Adrenal gland (tissue), 12 donors: ENCODE data around the gene CD300C. TPM values are rescaled to one million over a fixed set of nuclear protein-coding genes. Genes with fewer than 3 reads are reported as not detected.
A peak's percentile ranks its signal among the peaks of the same experiment; 100 is the strongest.

Experiments used
- DNase-seq, 7 donors: peaks; one replicate each; pipeline ENCODE4 v3.0.0-alpha.2; 2019 to 2020
- H3K27ac ChIP-seq, 5 donors: fragments of 200-600 bp; sonication (generic) in 4 of 5; 1 replicate in 3 of 5; 2 replicates in 2 of 5; pipeline versions ENCODE4 v1.5.1 to v1.8.0; 2016 to 2020; ENCODE audit warnings: mild to moderate bottlenecking in 1 of 5
- H3K27me3 ChIP-seq: fragments of 200-600 bp; 2 replicates; pipeline ENCODE4 v1.8.0; 2021
- H3K36me3 ChIP-seq, 2 donors: fragments of 200-600 bp; replicated peaks in 1 of 2; 1 replicate in 1 of 2; 2 replicates in 1 of 2; pipeline versions ENCODE4 v1.5.1 to v1.8.0; 2018 to 2022
- H3K4me1 ChIP-seq, 2 donors: fragments of 200-600 bp; replicated peaks in 1 of 2; 1 replicate in 1 of 2; 2 replicates in 1 of 2; pipeline versions ENCODE4 v1.5.1 to v1.8.0; 2018 to 2021
- H3K4me3 ChIP-seq, 4 donors: fragments of 200-600 bp; sonication (generic) in 3 of 4; one replicate each; pipeline ENCODE4 v1.5.1; 2016 to 2018
- H3K9me3 ChIP-seq, 3 donors: fragments of 200-600 bp; sonication (generic) in 1 of 3; replicated peaks in 1 of 3; 1 replicate in 2 of 3; 2 replicates in 1 of 3; pipeline versions ENCODE4 v1.5.1 to v1.8.0; 2016 to 2021
- CTCF ChIP-seq, 6 experiments: fragments of 450-650 bp in 4 of 6; fragments of 200-600 bp in 2 of 6; sonication (generic) in 1 of 6; IDR thresholded peaks; 1 replicate in 5 of 6; 2 replicates in 1 of 6; pipeline versions ENCODE4 v1.5.1 to v1.8.0; 2016 to 2021; ENCODE audit warnings: antibody characterized with exemption in 6 of 6, mild to moderate bottlenecking in 2 of 6, moderate library complexity in 1 of 6
- POLR2A ChIP-seq, 2 donors: fragments of 450-650 bp; IDR thresholded peaks; one replicate each; pipeline ENCODE4 v1.6.1; 2017; ENCODE audit warnings: antibody characterized with exemption in 2 of 2, mild to moderate bottlenecking in 2 of 2, moderate library complexity in 1 of 2
- WGBS, 4 donors: extraction: QIAGEN DNeasy Blood & Tissue Kit in 2 of 4; methylation state at CpG; one replicate each; pipeline versions ENCODE4 v1.1.5 to v1.1.7; 2013 to 2017; 5-methylcytosine and 5-hydroxymethylcytosine counted together
- intact Hi-C, 2 donors: fragments of 100-400 bp; cut with DNase I; formaldehyde crosslinking; loops; one replicate each; pipeline versions ENCODE4 v1.14.1 to v1.15.0; 2022 to 2023
- polyA plus RNA-seq, 3 donors: library from polyadenylated mRNA; stranded (reverse); fragments of 200-250 nt in 2 of 3; fragments of 350-450 nt in 1 of 3; fragmentation: Illumina TruSeq in 1 of 3; extraction: RNeasy Lipid Tissue Mini Kit (QIAGEN cat#74804) in 1 of 3; gene quantifications; one replicate each; pipeline ENCODE4 v1.2.3, GENCODE V29; 2013 to 2014
- total RNA-seq, 9 donors: library from RNA; depleted of rRNA in 4 of 9; stranded (reverse); fragments of >200 nt in 4 of 9; fragments of 120-200 nt in 1 of 9; fragmentation: NEBNext Ultra II Directional in 1 of 9; extraction: Animal tissue kit (Norgen Biotek cat#: 25700) in 1 of 9; gene quantifications; one replicate each; pipeline versions ENCODE4 v1.1.0 to v1.2.4, GENCODE V29; 2013 to 2023
- donor health status: healthy with polysubstance abuse.
- donor health status: Bipolar disorder and iron deficiency.
- donor health status: DM: yes; HTN: yes; CAD: no.
- donor health status: DM: no; HTN: no; CAD: no.
- donor health status: DM: no; HTN: no; CAD: no.
- donor health status: DM: yes; HTN: yes; CAD: no.

Gene CD300C
- total and polyA plus RNA-seq, 12 donors: 0.22 to 4.5 (median 2.3) TPM; not detected in 1

GRCh38 chr17:74536890-74537289 lies 9.0 kb downstream of the CD300C start:
- no peaks in the 10 kb centered on the region for H3K36me3 ChIP-seq
- no peak overlapping the region for H3K4me3 ChIP-seq
- 57 to 75% (median 66%) methylated on average over 3 of the region's 3 CpGs for WGBS, 4 donors
- intact Hi-C loops: no loop called here
- no peaks in the 10 kb centered on the region for H3K4me1 ChIP-seq
- no peak for TF ChIP-seq POLR2A (IDR thresholded peaks at IDR 0.05)
- TF ChIP-seq CTCF (IDR thresholded peaks at IDR 0.05): no peak
- H3K27ac ChIP-seq: no peak overlapping the region
- DNase-seq: no peak
- no peaks in the 10 kb centered on the region for H3K27me3 ChIP-seq
- no peaks in the 10 kb centered on the region for H3K9me3 ChIP-seq

GRCh38 chr17:74532115-74532514 lies 13.8 kb downstream of the CD300C start:
- Histone ChIP-seq H3K4me3 (no peak overlapping the region), H3K27ac (peak overlapping the region in 2 of 5 donors; percentile 29 to 78), H3K27me3 (no peaks in the 10 kb centered on the region), H3K36me3 (no peaks in the 10 kb centered on the region), H3K9me3 (no peaks in the 10 kb centered on the region), H3K4me1 (no peaks in the 10 kb centered on the region)
- intact Hi-C loops: no loop called here
- WGBS, 4 donors: 57 to 65% (median 59%) methylated on average over 10 of the region's 10 CpGs
- peak; percentile 32 to 74 (median 57) for DNase-seq
- TF ChIP-seq CTCF (IDR thresholded peaks at IDR 0.05) (no peak), POLR2A (IDR thresholded peaks at IDR 0.05) (peak in 1 of 2 donors; percentile 38)

GRCh38 chr17:74531231-74531761 lies 14.6 kb downstream of the CD300C start, which contains the start of gene CD300LB:
Gene CD300LB, minus strand, starts transcription at chr17:74531475. Its CDS starts 125 bp downstream, at chr17:74531350.
- Histone ChIP-seq H3K27ac (peak within 1 kb of the TSS in 1 of 5 donors; percentile 78), H3K36me3 (no peaks in the 10 kb centered on the region), H3K4me1 (no peaks in the 10 kb centered on the region), H3K27me3 (no peaks in the 10 kb centered on the region), H3K4me3 (no peak within 1 kb of the TSS), H3K9me3 (no peaks in the 10 kb centered on the region)
- TF ChIP-seq CTCF (IDR thresholded peaks at IDR 0.05): no peak
- no peak for TF ChIP-seq POLR2A (IDR thresholded peaks at IDR 0.05)
- intact Hi-C loops: no loop called here
- peak in 3 of 7 donors; percentile 14 to 49 (median 22) for DNase-seq
- WGBS, 4 donors: 45 to 61% (median 49%) methylated on average over 10 of the region's 10 CpGs

- H3K4me3 ChIP-seq: no peak overlapping the region
- intact Hi-C loops: no loop called here
- H3K36me3 ChIP-seq: no peaks in the 10 kb centered on the region
- H3K27me3 ChIP-seq: no peaks in the 10 kb centered on the region
- TF ChIP-seq POLR2A (IDR thresholded peaks at IDR 0.05): no peak
- TF ChIP-seq CTCF (IDR thresholded peaks at IDR 0.05): no peak
- H3K27ac ChIP-seq: no peak overlapping the region
- no peaks in the 10 kb centered on the region for H3K9me3 ChIP-seq
- peak in 2 of 7 donors; percentile 2 to 10 for DNase-seq
- 59 to 73% (median 61%) methylated on average over 5 of the region's 5 CpGs for WGBS, 4 donors
- no peaks in the 10 kb centered on the region for H3K4me1 ChIP-seq
These were observed 15.1 kb downstream of the CD300C start for GRCh38 chr17:74530831-74531150.
